ENCODE data around the gene SMYD5.

SMYD5 gene

GRCh38 chr2:73243884-73244570 is 30.0 kb downstream of the SMYD5 start:
- no peak for DNase-seq

- no peak for DNase-seq
Observed at GRCh38 chr2:73244580-73244979, 30.5 kb downstream of the SMYD5 start.

- DNase-seq, result no peak
Observed at GRCh38 chr2:73246850-73247249, 32.8 kb downstream of the SMYD5 start.

- no peak for DNase-seq
Observed at GRCh38 chr2:73249636-73250035, 35.6 kb downstream of the SMYD5 start.

- DNase-seq, result no peak
Observed at GRCh38 chr2:73250872-73251846, 37.1 kb downstream of the SMYD5 start.

- no peak for DNase-seq
Observed at GRCh38 chr2:73252238-73253027, 38.4 kb downstream of the SMYD5 start.

GRCh38 chr2:73253400-73253799 is 39.4 kb downstream of the SMYD5 start:
- DNase-seq, result peak in 1 of 2 donors; percentile 18

- peak; percentile 69 to 77 for DNase-seq
Observed at GRCh38 chr2:73253901-73254300, 39.9 kb downstream of the SMYD5 start.

GRCh38 chr2:73254343-73255006 is 40.4 kb downstream of the SMYD5 start:
- DNase-seq, result no peak

- DNase-seq, result no peak
Observed at GRCh38 chr2:73255007-73255644, 41.1 kb downstream of the SMYD5 start.

- DNase-seq, result no peak
Observed at GRCh38 chr2:73255907-73256617, 42.0 kb downstream of the SMYD5 start.

GRCh38 chr2:73256618-73256922 is 42.5 kb downstream of the SMYD5 start:
- DNase-seq, result no peak

GRCh38 chr2:73257021-73257420 is 43.0 kb downstream of the SMYD5 start:
- no peak for DNase-seq

GRCh38 chr2:73257425-73258125 is 43.5 kb downstream of the SMYD5 start:
- DNase-seq, result peak; percentile 48 to 55

- DNase-seq, result no peak
Observed at GRCh38 chr2:73258186-73258912, 44.3 kb downstream of the SMYD5 start.

- DNase-seq, result no peak
Observed at GRCh38 chr2:73258913-73259215, 44.8 kb downstream of the SMYD5 start.

GRCh38 chr2:73259276-73259675 is 45.2 kb downstream of the SMYD5 start:
- no peak for DNase-seq

- DNase-seq, result no peak
Observed at GRCh38 chr2:73259704-73260337, 45.8 kb downstream of the SMYD5 start.

GRCh38 chr2:73260338-73260984 is 46.4 kb downstream of the SMYD5 start:
- peak; percentile 33 to 56 for DNase-seq

Measured in inflammatory macrophage (primary cell).